Measurements from ENCODE around the gene TMEM150A.
"Not testable (repeated sequence)": the region's sequence is repeated elsewhere in the genome, so short reads cannot be mapped to it uniquely, and the experiment has no call there.

Gene TMEM150A

GRCh38 chr2:85593023-85593422, 9.5 kb downstream of the TMEM150A start:
- no peak for DNase-seq

- not testable (repeated sequence) for DNase-seq
Measured at GRCh38 chr2:85592299-85592698, 10.2 kb downstream of the TMEM150A start.

GRCh38 chr2:85591563-85591962, 10.9 kb downstream of the TMEM150A start:
- DNase-seq, result no peak

- DNase-seq, result no peak
Measured at GRCh38 chr2:85590950-85591349, 11.5 kb downstream of the TMEM150A start.

GRCh38 chr2:85589982-85590791, 12.3 kb downstream of the TMEM150A start:
- DNase-seq, result no peak

GRCh38 chr2:85589181-85589580, 13.3 kb downstream of the TMEM150A start:
- DNase-seq, result no peak

- no peak for DNase-seq
Measured at GRCh38 chr2:85588645-85589044, 13.9 kb downstream of the TMEM150A start.

GRCh38 chr2:85588236-85588635, 14.3 kb downstream of the TMEM150A start:
- DNase-seq, result no peak

- DNase-seq, result no peak
Measured at GRCh38 chr2:85585781-85586105, 16.8 kb downstream of the TMEM150A start.

- DNase-seq, result no peak
Measured at GRCh38 chr2:85584857-85585780, 17.4 kb downstream of the TMEM150A start.

- peak; percentile 52 for DNase-seq
Measured at GRCh38 chr2:85584354-85584856, 18.1 kb downstream of the TMEM150A start, which contains the start of gene VAMP5. Gene VAMP5 (plus strand): TSS chr2:85584431. CDS start chr2:85584491, 60 bp downstream.

GRCh38 chr2:85583667-85584353, 18.7 kb downstream of the TMEM150A start:
- no peak for DNase-seq

- no peak for DNase-seq
Measured at GRCh38 chr2:85582492-85582891, 20.0 kb downstream of the TMEM150A start.

- DNase-seq, result no peak
Measured at GRCh38 chr2:85580206-85580605, 22.3 kb downstream of the TMEM150A start.

- no peak for DNase-seq
Measured at GRCh38 chr2:85579266-85579935, 23.1 kb downstream of the TMEM150A start.

- DNase-seq, result no peak
Measured at GRCh38 chr2:85578243-85579180, 24.0 kb downstream of the TMEM150A start.

GRCh38 chr2:85577386-85578242, 24.9 kb downstream of the TMEM150A start, which contains the start of gene VAMP8:
Gene VAMP8 (plus strand): TSS chr2:85577586. CDS start chr2:85577647, 61 bp downstream.
- peak; percentile 68 for DNase-seq

GRCh38 chr2:85577063-85577385, 25.5 kb downstream of the TMEM150A start:
- DNase-seq, result no peak

- DNase-seq, result no peak
Measured at GRCh38 chr2:85575739-85576138, 26.8 kb downstream of the TMEM150A start.

GRCh38 chr2:85566265-85566664, 36.2 kb downstream of the TMEM150A start:
- DNase-seq, result no peak

Measured in activated CD4-positive, CD25-positive, alpha-beta regulatory T cell treated with anti-CD3 and anti-CD28 coated beads, Interleukin-2, amount 50 U/mL, for 72 hours (primary cell).